Left kidney (tissue), 2 donors: ENCODE results near the gene CBLB. TPM values are rescaled to one million over a fixed set of nuclear protein-coding genes. Genes with fewer than 3 reads are reported as not detected.

Experiments used
- DNase-seq: peaks from one replicate; pipeline ENCODE4 v3.0.0-alpha.2; 2013
- polyA plus RNA-seq: library from polyadenylated mRNA; unstranded; fragments of 120-200 nt; gene quantifications from one replicate; pipeline ENCODE4 v1.2.1, GENCODE V29; 2013; ENCODE audit not compliant: insufficient read length

Gene CBLB
- polyA plus RNA-seq, 1 donor, result 64.4 TPM

DNA sequence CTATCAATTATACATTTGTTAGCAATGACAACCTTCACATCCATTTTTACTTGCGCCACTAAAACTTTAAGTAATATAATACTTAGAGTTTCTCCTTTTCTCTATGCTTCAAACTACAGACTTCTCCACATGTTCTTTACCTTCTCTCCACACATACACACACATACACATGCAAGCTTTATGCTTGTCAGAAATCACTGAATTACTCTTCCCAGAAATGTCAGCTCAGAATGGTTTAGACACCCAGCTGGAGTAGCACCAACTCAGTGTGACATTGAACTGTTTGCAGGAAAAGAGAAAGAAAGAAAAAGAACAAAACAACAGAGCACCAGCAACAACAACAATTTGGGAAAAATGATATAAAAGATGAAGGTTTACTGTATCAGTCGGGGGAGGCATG, 20.9 kb downstream of the CBLB start:
- DNase-seq, result no peak

DNA sequence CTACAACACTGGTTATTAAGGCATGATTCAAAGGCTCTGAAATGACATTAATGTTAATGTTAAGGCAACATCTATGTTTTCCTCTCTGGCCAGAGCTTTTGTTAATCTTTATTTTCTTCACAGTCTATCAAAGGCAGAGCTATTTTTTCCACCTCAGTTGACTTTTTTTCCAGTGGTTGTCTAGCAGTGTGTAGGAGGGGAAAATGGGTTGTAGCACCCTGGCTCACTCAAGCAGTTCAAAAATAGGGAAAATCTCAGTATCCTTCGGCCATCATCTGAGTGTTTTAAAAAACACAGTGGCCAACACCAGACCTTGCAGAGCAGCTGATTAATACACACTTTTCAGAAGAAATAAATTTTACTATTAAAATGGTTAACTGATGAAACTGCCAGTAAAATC, 21.4 kb downstream of the CBLB start:
- DNase-seq, result no peak

DNA sequence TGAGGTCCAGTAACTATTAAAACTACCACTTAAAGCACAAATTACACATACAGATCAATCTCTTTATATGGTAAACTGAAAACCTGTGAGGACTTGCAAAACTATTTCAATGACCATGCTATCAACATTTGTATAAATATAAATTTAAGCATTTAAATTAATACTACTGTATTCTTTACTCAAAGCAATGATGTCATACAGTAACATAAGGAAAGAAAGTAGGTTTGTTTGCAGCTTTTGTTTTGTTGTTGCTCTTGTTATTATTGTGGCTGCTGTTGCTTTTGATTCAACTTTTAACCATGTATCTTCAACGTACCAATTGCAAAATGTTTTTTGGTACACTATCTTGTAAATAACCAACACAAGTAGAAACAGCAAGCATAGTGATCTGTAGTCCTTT, 22.0 kb downstream of the CBLB start:
- no peak for DNase-seq

DNA sequence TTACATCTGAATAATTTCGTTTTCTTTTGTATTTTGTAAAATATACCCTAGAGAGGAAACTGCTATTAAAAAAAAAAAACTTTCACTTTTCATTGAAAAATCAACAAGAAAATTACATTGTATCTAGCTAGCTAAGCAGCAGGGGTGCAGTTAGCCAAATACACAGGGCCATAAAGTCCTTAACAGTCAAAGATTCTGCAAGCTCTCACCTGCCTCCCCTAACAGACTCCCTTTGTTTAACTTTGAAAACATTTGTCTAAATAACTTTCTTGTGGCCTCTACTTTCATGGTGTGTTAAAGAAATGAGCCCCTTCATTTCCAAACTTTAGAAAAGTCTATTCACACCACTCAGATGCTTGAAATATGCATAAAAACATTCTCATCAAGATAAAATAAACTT, 23.3 kb downstream of the CBLB start:
- DNase-seq, result no peak

- DNase-seq, result no peak
Observed at GRCh38 chr3:105844704-105845103, 24.1 kb downstream of the CBLB start.

DNA sequence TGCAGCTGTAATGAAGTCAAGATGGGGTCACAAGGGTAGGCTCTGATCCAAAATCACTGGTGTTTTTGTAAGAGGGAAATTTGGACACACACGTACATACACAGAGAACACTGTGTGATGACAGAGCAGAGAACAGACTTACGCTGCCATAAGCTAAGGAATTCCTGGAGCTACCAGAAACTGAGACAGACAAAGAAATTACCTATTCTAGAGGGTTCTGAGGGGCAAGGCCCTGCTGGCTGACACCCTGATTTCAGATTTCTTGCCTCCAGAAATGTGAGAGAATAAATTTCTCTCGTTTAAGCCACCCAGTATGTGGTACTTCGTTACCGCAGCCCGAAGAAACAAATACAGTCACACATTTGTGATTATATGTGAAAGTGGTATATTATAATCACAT, 24.8 kb downstream of the CBLB start:
- DNase-seq, result no peak

DNA sequence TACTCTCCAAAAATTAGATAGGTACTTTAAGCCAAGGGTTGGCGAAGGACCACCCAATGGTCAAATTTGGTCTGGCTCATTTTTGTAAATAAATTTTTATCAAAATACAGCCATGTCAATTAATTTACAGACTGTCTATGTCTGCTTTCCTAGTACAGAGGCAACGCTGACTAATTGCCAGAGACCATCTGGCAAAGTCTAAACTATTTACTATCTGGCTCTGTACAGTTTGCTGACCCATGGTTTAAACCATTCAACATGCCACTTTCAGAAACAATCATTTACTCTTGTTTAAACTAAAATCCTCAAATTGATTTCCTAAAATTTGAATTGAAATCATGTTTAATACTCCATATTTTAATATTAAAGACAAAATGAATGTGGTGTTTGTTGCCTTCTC, 25.9 kb downstream of the CBLB start:
- DNase-seq, result no peak

- DNase-seq, result no peak
Observed at GRCh38 chr3:105842449-105842848, 26.4 kb downstream of the CBLB start.

GRCh38 chr3:105837947-105838346, 30.9 kb downstream of the CBLB start:
- no peak for DNase-seq

- DNase-seq, result no peak
Observed at GRCh38 chr3:105837143-105837740, 31.6 kb downstream of the CBLB start.

DNA sequence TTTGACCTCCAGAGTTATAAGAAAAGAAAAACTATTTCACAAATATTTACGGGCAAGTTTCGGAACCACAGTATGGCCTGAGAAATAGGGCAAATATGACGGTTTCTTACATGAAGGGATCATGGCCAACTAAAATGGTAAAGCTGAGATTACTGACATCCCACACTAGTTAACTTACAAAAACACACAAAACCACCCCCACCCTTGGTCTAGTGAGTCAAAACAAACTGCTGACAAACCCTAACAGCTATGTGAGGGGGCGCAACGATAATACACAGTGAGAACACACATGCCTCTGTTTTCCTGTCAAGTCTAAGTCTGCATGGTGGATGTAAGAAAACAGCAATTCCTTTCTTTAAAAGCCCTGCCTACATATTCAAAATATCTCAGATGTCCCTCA, 32.3 kb downstream of the CBLB start:
- DNase-seq, result no peak

DNA sequence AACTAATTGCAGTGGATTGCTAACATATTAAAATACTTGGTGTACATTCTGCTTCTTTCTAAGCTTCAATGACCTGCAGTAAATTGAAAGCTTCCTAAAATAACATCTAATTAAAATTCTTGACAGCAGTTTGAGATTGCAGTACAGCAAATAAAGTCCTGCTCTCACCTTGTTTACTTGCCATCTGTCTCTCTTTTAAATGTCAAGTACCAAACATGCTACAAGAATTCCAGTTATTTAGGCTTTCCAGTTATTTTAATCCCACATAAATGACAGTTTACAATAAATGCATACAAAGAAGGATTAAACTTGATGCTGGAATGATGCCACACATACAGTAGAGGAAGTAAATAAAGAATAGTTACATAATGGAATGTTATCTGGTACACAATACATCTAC, 33.2 kb downstream of the CBLB start:
- DNase-seq, result no peak

DNA sequence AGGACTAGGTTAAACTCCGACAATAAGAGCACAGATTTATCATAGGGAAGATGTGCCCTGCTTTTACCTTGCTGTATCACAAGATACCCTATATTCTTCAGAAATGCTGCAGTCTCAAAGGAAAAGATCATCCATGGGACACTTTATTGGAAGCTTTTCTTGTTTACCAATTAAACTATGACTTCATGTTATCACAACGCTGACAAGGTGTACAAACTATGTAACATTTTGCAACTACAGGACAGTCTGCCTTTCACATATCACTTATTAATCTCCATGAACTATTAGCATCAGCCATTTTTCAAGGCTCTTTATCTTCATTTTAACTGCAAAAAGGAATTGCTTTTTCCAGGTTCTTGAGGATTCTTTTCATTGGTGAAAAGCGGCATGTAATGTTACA, 34.0 kb downstream of the CBLB start:
- no peak for DNase-seq

- DNase-seq, result no peak
Observed at GRCh38 chr3:105832644-105833043, 36.2 kb downstream of the CBLB start.

- no peak for DNase-seq
Observed at GRCh38 chr3:105830836-105831235, 38.0 kb downstream of the CBLB start.

DNA sequence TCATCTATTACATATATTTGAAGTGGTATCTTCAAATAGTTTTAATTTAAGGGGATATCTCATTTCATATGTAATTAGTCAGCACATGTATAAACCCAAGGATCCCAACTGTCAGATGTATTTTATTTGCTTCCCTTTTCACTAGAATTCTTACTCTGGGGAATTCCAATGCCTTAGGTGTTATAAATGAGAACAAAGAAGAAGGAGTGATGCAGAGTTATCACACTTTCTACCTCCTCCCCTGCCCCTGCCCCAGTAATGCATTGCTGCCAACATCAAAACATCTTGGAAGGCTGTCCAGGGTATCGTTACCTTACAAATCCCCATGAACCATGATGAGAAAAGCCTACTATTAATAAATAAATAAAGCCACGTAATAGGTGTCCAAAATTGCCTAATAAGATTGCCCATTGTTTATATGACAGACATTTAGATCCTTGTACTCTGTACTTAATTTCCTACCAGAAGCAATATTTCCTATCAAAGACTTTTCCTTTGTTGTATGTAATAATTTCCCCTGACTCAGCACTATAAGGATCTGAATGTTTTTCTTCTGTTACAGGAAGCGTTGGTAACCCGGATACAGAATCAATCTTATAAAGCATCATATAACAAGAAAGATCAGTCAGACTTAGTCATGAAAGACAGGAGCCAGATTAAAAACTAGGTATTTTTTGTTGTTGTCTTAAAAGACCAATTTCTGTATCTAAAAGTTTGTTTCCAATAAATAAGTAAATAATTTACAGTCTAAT, 38.8 kb downstream of the CBLB start:
- DNase-seq, result no peak

GRCh38 chr3:105829229-105829628, 39.6 kb downstream of the CBLB start:
- DNase-seq, result no peak

GRCh38 chr3:105828703-105829102, 40.1 kb downstream of the CBLB start:
- DNase-seq, result no peak

- DNase-seq, result no peak
Observed at GRCh38 chr3:105827959-105828358, 40.9 kb downstream of the CBLB start.

GRCh38 chr3:105826778-105827634, 41.8 kb downstream of the CBLB start:
- no peak for DNase-seq

- DNase-seq, result no peak
Observed at GRCh38 chr3:105824129-105824528, 44.7 kb downstream of the CBLB start.

DNA sequence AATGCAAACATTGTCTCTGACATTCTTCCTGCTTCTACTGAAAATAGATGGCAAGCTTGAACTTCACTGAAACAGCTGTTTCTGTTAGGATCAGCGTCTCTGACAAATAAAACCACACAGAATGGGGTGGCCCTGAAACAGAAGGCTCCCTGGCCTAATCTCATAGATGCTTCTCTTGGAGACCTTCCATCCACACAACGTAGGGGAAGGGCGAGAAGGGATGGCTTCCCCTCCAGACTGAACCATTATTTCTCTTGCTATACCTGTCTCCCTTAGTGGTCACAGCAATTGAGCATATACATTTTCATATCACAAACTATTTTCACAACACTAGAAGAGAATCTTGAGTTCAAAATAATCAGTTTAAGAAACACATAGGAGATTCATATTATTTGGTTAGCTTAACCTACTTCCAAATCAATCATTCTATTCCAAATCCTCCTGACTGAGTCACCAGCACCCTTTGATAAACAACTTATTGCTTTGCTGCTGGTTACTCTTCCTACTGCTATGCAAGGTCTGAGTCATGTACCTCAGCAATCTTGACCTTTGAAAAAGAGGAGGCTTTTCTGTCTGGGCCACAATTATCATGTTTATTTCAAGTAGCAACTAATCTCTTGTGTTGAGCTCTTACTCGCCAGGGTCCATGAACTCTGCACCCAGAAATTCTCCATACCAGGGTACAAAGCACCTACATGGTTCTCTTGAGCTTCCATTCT, 45.5 kb downstream of the CBLB start:
- no peak for DNase-seq
